GM21825 (cell line): ENCODE measurements around the gene YIPF3.
"Not testable (repeated sequence)": the region's sequence is repeated elsewhere in the genome, so short reads cannot be mapped to it uniquely, and the experiment has no call there.

Source experiments
- ATAC-seq: cut with Tn5 transposase; IDR thresholded peaks from one replicate; pipeline ENCODE4 v1.9.1; 2021; ENCODE audit warnings: mild to moderate bottlenecking, moderate library complexity; ENCODE audit not compliant: unreplicated experiment

YIPF3 gene

GRCh38 chr6:43467265-43467664, 49.5 kb downstream of the YIPF3 start:
- not testable (repeated sequence) for ATAC-seq

- no peak for ATAC-seq
Observed at GRCh38 chr6:43465948-43466347, 50.8 kb downstream of the YIPF3 start.

DNA sequence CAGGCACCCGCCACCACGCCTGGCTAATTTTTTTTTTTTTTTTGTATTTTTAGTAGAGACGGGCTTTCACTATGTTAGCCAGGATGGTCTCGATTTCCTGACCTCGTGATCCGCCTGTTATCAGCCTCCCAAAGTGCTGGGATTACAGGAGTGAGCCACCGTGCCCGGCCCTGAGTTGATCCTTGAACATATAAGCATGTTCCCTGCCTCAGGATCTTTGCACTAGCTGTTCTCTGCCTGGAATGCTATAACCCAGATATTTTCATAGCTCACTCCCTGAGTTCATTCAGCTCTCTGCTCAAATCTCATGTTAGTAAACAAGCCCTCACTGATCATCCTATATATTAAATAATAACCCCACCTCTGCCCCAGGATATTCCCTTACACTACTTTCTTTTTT, 52.4 kb downstream of the YIPF3 start:
- ATAC-seq, result no peak

DNA sequence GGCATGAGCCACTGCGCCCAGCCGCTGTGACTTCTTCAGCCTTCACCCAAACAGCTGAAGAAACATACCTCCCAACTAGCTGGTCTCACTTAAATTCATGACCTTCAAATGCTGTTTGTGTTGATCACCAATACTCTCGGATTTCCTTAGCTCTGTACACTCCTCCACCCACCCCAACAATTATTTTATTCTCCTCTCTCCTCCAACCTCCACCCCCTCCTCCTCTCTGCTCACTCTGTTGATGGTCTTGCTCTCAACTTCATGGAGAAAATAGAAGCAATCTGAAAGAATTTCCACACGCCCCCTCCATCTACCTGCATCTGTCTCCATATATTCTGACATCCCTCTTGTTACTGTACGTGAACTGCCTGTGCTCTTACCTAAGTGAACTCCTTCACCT, 54.8 kb downstream of the YIPF3 start:
- no peak for ATAC-seq
